ENCODE results near the gene GPRC5C. TPM values are rescaled to one million over a fixed set of nuclear protein-coding genes. Genes with fewer than 3 reads are reported as not detected.

Gene GPRC5C
- total RNA-seq, 1 experiment from 2014 or later = 15.5 TPM

DNA sequence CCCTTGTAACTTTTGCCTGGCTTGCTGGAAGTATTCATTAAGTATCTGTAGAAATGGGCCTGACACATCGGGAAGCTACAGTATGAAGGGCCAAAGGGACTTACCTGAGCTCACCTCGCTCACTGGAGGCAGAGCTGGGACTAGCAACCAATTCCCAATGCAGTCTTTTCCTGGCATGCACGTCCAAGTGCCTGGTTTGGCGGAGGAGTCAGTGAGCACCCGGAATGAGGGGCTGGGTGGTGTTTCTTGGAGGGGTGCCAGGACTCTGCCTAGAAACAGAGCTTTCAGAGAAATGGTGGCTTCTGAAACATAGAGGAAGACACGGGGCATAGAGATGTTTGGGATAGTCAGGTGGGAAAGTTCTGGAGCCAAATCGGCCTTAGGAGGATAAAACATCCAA, 18.4 kb upstream of the GPRC5C start:
- Mint-ChIP-seq H3K9me3 (peaks cover 0 to 6% of the 10 kb centered on the region in 2 experiments; a peak in 1 of 5 replicates), H3K4me1 (peaks cover 4 to 11% of the 10 kb centered on the region in 2 experiments; a peak in 3 of 4 replicates), H3K27me3 (ENCODE audit: low read depth) (peaks cover 3% of the 10 kb centered on the region), H3K4me3 (no peak overlapping the region), H3K27ac (no peak overlapping the region), H3K36me3 (ENCODE audit: insufficient read depth in 1 of 3, low read depth in 3 of 3) (peaks cover 0 to 6% (median 0%) of the 10 kb centered on the region in 3 experiments; a peak in 3 of 7 replicates)
- Histone ChIP-seq H3K9ac (ENCODE audit: extremely low read depth, insufficient read length, low read length) (no peak overlapping the region), H3K4ac (ENCODE audit: low read depth, low read length) (no peak overlapping the region), H2BK5ac (ENCODE audit: insufficient read length, low read length) (no peak overlapping the region), H2BK15ac (ENCODE audit: low read depth, low read length) (no peak overlapping the region), H3K18ac (ENCODE audit: insufficient read length, low read depth, low read length) (no peak overlapping the region), H3K79me1 (ENCODE audit: insufficient read depth, low read depth, low read length, poor library complexity, severe bottlenecking) (no peaks in the 10 kb centered on the region), H3K79me2 (ENCODE audit: insufficient read depth, low read length) (no peaks in the 10 kb centered on the region), H2AFZ (ENCODE audit: low read length) (no peak overlapping the region), H3K27ac (ENCODE audit: insufficient read length, low read depth, low read length) (no peak overlapping the region), H4K5ac (ENCODE audit: insufficient read length, low read depth, low read length) (no peak overlapping the region), H3K56ac (ENCODE audit: insufficient read length, low read depth, low read length) (no peak overlapping the region), H2BK20ac (ENCODE audit: low read depth, low read length, poor library complexity, severe bottlenecking) (no peak overlapping the region), H4K20me1 (ENCODE audit: control insufficient read depth, insufficient read depth, insufficient read length) (no peaks in the 10 kb centered on the region), H3K4me2 (ENCODE audit: insufficient read depth, insufficient read length, low read length) (no peak overlapping the region), H3K23ac (ENCODE audit: insufficient read length, low read depth, low read length) (no peak overlapping the region), H2BK120ac (ENCODE audit: low read depth, low read length, poor library complexity, severe bottlenecking) (no peak overlapping the region), H3K4me1 (ENCODE audit: insufficient read depth, low read length) (no peaks in the 10 kb centered on the region), H3T11ph (ENCODE audit: low read length) (no peak overlapping the region), H2BK12ac (ENCODE audit: insufficient read length, low read depth, low read length) (no peak overlapping the region), H4K91ac (ENCODE audit: insufficient read length, low read depth, low read length) (no peak overlapping the region), H4K8ac (replicated peaks; ENCODE audit: insufficient read length, low read depth, low read length) (no peak overlapping the region), H3K23me2 (ENCODE audit: insufficient read length, low read depth, low read length, poor library complexity, severe bottlenecking) (no peaks in the 10 kb centered on the region), H3K9me3 (ENCODE audit: control insufficient read depth, low read depth, low read length) (no peaks in the 10 kb centered on the region), H3K27me3 (ENCODE audit: insufficient read depth, low read length) (no peaks in the 10 kb centered on the region), H2AK5ac (ENCODE audit: insufficient read length, low read length) (no peak overlapping the region), H3K14ac (ENCODE audit: insufficient read depth, low read length) (no peak overlapping the region)
- DNase-seq = no peak
- TF ChIP-seq, protein P1, sequence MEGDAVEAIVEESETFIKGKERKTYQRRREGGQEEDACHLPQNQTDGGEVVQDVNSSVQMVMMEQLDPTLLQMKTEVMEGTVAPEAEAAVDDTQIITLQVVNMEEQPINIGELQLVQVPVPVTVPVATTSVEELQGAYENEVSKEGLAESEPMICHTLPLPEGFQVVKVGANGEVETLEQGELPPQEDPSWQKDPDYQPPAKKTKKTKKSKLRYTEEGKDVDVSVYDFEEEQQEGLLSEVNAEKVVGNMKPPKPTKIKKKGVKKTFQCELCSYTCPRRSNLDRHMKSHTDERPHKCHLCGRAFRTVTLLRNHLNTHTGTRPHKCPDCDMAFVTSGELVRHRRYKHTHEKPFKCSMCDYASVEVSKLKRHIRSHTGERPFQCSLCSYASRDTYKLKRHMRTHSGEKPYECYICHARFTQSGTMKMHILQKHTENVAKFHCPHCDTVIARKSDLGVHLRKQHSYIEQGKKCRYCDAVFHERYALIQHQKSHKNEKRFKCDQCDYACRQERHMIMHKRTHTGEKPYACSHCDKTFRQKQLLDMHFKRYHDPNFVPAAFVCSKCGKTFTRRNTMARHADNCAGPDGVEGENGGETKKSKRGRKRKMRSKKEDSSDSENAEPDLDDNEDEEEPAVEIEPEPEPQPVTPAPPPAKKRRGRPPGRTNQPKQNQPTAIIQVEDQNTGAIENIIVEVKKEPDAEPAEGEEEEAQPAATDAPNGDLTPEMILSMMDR (conservative IDR thresholded peaks at IDR 0.05) = no peak
- no CpG with 5 or more reads among the region's 7 CpGs for WGBS (ENCODE audit: extremely low coverage, insufficient read length, low lambda C conversion rate)

Measured in H9 (cell line).